Ramos (cell line): ENCODE data around the gene KISS1R.
"Not testable (repeated sequence)": the region's sequence is repeated elsewhere in the genome, so short reads cannot be mapped to it uniquely, and the experiment has no call there.

Experiments
- in situ Hi-C: fragments of 300-500 bp; cut with MboI; formaldehyde crosslinking; loops from one replicate; pipeline ENCODE4 v1.14.3; 2022; ENCODE audit warnings: low sequenced_read_pairs; ENCODE audit not compliant: unreplicated experiment

Gene KISS1R

GRCh38 chr19:917323-918151 lies at the start of gene KISS1R:
KISS1R (plus strand) TSS chr19:917333; CDS start chr19:917503, 170 bp downstream.
- in situ Hi-C loops, result no loop called here

GRCh38 chr19:867855-868457 lies 49.2 kb upstream of the KISS1R start:
- in situ Hi-C loops, result no loop called here

- in situ Hi-C loops, result no loop called here
Observed at GRCh38 chr19:868458-869244, 48.5 kb upstream of the KISS1R start.

GRCh38 chr19:869245-870177 lies 47.6 kb upstream of the KISS1R start:
- in situ Hi-C loops, result no loop called here

- in situ Hi-C loops, result no loop called here
Observed at GRCh38 chr19:870314-870713, 46.8 kb upstream of the KISS1R start.

- in situ Hi-C loops, result no loop called here
Observed at GRCh38 chr19:870963-871401, 46.2 kb upstream of the KISS1R start.

- in situ Hi-C loops, result no loop called here
Observed at GRCh38 chr19:871446-872265, 45.5 kb upstream of the KISS1R start.

- in situ Hi-C loops, result no loop called here
Observed at GRCh38 chr19:872266-872951, 44.7 kb upstream of the KISS1R start.

- in situ Hi-C loops, result no loop called here
Observed at GRCh38 chr19:873084-873483, 44.0 kb upstream of the KISS1R start.

GRCh38 chr19:873561-874041 lies 43.5 kb upstream of the KISS1R start:
- in situ Hi-C loops, result no loop called here

GRCh38 chr19:875265-875879 lies 41.8 kb upstream of the KISS1R start:
- in situ Hi-C loops, result no loop called here

- in situ Hi-C loops, result no loop called here
Observed at GRCh38 chr19:876089-876488, 41.0 kb upstream of the KISS1R start.

- in situ Hi-C loops, result no loop called here
Observed at GRCh38 chr19:876780-877314, 40.3 kb upstream of the KISS1R start.

- in situ Hi-C loops, result not testable (repeated sequence)
Observed at GRCh38 chr19:877992-878660, 39.0 kb upstream of the KISS1R start.

- in situ Hi-C loops, result not testable (repeated sequence)
Observed at GRCh38 chr19:878751-879561, 38.2 kb upstream of the KISS1R start.

GRCh38 chr19:879711-880438 lies 37.3 kb upstream of the KISS1R start:
- in situ Hi-C loops, result no loop called here
